ENCODE data around the gene PSMB3.
A peak's percentile ranks its signal among the peaks of the same experiment; 100 is the strongest.

GRCh38 chr17:38748149-38748891 lies 4.2 kb upstream of the PSMB3 start, which contains the start of gene PCGF2:
- TF ChIP-seq POLR2AphosphoS5 (IDR thresholded peaks at IDR 0.05; ENCODE audit: low read depth, low read length): peak; percentile 68
- peak; percentile 68; the same call in 1 of the 2 replicates for TF ChIP-seq TAF1 (IDR thresholded peaks at IDR 0.05; ENCODE audit: borderline replicate concordance, insufficient read depth, low read length)
- no peak; the same call in 1 of the 2 replicates for TF ChIP-seq SIN3A (IDR thresholded peaks at IDR 0.05; ENCODE audit: borderline replicate concordance, insufficient read depth, low read length)
- TF ChIP-seq REST (IDR thresholded peaks at IDR 0.05; ENCODE audit: insufficient read depth in 1 of 2, low read depth in 2 of 2, low read length in 2 of 2): 0 out of 4 replicates have a peak, but pooled peaks of 1 of the 2 experiments have one; percentile 42
- TF ChIP-seq FOXP2 (optimal IDR thresholded peaks at IDR 0.05; ENCODE audit: borderline replicate concordance, extremely low read depth, extremely low read length, insufficient read depth): peak; percentile 53

Data from PFSK-1 (cell line).